GM20000 (cell line): Measurements from ENCODE around the gene BCAN.
"Not testable (repeated sequence)": the region's sequence is repeated elsewhere in the genome, so short reads cannot be mapped to it uniquely, and the experiment has no call there.

Experiments used
- DNase-seq: peaks from one replicate; pipeline ENCODE4 v3.0.0; 2012; ENCODE audit warnings: low spot score
- CTCF ChIP-seq: IDR thresholded peaks from 2 replicates; pipeline ENCODE4 v1.5.1; 2012; ENCODE audit warnings: mild to moderate bottlenecking, control low read depth; ENCODE audit errors: extremely low read depth, missing control alignments

The BCAN gene

GRCh38 chr1:156602557-156602993 is 39.3 kb upstream of the BCAN start:
- peak; percentile 3 for TF ChIP-seq CTCF
- DNase-seq = no peak

GRCh38 chr1:156607344-156607743 is 34.6 kb upstream of the BCAN start:
- DNase-seq = not testable (repeated sequence)

GRCh38 chr1:156608036-156608674 is 33.8 kb upstream of the BCAN start:
- peak; percentile 69 for DNase-seq

GRCh38 chr1:156608981-156609380 is 32.9 kb upstream of the BCAN start:
- DNase-seq = peak; percentile 60
- TF ChIP-seq CTCF = peak; percentile 58

More at GRCh38 chr1:156608036-156608674, 33.8 kb upstream of the BCAN start:
- peak; percentile 61 for TF ChIP-seq CTCF

GRCh38 chr1:156610072-156610471 is 31.8 kb upstream of the BCAN start:
- DNase-seq = not testable (repeated sequence)

GRCh38 chr1:156612666-156613065 is 29.3 kb upstream of the BCAN start:
- no peak for TF ChIP-seq CTCF
- no peak for DNase-seq

- no peak for TF ChIP-seq CTCF
- DNase-seq = no peak
These were observed 26.0 kb upstream of the BCAN start for GRCh38 chr1:156615946-156616345.

GRCh38 chr1:156616463-156616862 is 25.5 kb upstream of the BCAN start:
- TF ChIP-seq CTCF = no peak
- DNase-seq = no peak
